ENCODE measurements around the gene MCOLN1.
"Not testable (repeated sequence)": the region's sequence is repeated elsewhere in the genome, so short reads cannot be mapped to it uniquely, and the experiment has no call there.

MCOLN1 gene

DNA sequence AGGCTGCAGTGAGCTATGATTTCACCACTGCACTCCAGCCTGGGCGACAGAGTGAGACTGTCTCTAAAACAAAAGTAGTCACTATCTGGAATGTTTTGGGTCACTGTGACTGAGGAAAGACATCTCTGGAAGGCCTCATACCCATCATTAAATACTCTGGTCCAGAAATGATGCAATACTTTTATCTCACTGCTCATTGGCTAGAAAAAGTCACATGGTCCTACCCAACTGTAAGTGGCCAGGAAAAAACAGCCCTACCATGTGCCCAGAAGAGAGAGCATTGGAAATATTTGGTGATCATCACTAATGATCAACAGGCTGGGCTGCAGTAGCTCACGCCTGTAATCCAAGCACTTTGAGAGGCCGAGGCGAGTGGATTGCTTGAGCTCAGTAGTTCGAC is 42.9 kb downstream of the MCOLN1 start:
- H3K27ac ChIP-seq: no peak overlapping the region
- H3K36me3 ChIP-seq (replicated peaks): peaks cover 10% of the 10 kb centered on the region
- no peak for DNase-seq
- TF ChIP-seq, protein P1, sequence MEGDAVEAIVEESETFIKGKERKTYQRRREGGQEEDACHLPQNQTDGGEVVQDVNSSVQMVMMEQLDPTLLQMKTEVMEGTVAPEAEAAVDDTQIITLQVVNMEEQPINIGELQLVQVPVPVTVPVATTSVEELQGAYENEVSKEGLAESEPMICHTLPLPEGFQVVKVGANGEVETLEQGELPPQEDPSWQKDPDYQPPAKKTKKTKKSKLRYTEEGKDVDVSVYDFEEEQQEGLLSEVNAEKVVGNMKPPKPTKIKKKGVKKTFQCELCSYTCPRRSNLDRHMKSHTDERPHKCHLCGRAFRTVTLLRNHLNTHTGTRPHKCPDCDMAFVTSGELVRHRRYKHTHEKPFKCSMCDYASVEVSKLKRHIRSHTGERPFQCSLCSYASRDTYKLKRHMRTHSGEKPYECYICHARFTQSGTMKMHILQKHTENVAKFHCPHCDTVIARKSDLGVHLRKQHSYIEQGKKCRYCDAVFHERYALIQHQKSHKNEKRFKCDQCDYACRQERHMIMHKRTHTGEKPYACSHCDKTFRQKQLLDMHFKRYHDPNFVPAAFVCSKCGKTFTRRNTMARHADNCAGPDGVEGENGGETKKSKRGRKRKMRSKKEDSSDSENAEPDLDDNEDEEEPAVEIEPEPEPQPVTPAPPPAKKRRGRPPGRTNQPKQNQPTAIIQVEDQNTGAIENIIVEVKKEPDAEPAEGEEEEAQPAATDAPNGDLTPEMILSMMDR (IDR thresholded peaks at IDR 0.05; ENCODE audit: low read depth, low read length, missing control alignments): no peak
- in situ Hi-C loops (cut with HindIII; ENCODE audit: low pct_ligation_motif_present, low sequenced_read_pairs): no loop called here
- H3K27me3 ChIP-seq (replicated peaks): no peaks in the 10 kb centered on the region
- H3K4me3 ChIP-seq (ENCODE audit: low read depth, low read length): no peak overlapping the region

DNA sequence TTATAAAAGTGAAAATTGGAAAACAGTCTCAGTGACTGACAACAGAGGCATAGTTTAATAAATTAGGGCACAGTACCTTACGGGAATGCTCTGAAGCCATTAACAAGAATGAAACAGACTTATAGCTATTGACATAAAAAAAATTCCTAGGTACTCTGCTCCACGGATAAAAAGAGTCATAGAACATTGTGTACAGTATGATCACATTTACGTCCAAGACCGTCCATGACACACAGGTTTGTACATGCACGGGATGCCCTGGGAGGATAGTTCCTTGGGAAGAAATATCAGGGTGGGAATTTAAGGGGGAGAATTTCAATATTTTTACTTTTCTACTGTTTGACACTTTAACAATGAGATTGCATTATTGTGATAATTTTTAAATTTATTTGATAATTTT is 48.3 kb downstream of the MCOLN1 start:
- in situ Hi-C loops (cut with HindIII; ENCODE audit: low pct_ligation_motif_present, low sequenced_read_pairs): no loop called here
- TF ChIP-seq, protein P1 (IDR thresholded peaks at IDR 0.05; ENCODE audit: low read depth, low read length, missing control alignments): no peak
- H3K4me3 ChIP-seq (ENCODE audit: low read depth, low read length): no peak overlapping the region
- no peaks in the 10 kb centered on the region for H3K36me3 ChIP-seq (replicated peaks)
- no peak for DNase-seq
- no peaks in the 10 kb centered on the region for H3K27me3 ChIP-seq (replicated peaks)
- no peak overlapping the region for H3K27ac ChIP-seq

DNA sequence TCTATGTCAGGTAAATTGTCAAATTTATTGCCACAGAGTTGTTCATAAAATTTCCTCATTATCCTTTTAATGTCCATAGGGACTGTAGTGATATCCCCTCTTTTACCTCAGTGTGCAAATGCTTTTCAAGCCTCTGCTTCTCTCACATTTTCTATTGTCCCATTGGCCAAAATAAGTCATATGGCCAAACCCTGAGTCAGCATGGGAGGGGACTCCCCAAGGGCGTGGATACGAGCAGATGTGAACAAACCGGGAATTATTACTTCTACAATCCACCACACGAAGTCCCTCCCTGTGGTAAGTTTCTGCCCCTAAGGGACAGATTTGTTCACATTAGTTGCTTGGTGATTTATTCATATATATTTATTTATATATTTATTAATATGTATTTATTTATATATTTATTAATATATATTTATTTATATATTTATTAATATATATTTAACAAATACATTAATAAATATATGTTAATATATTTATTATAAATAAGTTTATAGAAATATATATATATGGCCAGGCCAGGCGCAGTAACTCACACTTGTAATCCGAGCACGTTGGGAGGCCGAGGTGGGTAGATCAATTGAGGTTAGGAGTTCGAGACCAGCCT is 53.1 kb downstream of the MCOLN1 start:
- Histone ChIP-seq H3K36me3 (replicated peaks) (no peaks in the 10 kb centered on the region), H3K4me3 (ENCODE audit: low read depth, low read length) (no peak overlapping the region)
- in situ Hi-C loops (cut with HindIII; ENCODE audit: low pct_ligation_motif_present, low sequenced_read_pairs): no loop called here

DNA sequence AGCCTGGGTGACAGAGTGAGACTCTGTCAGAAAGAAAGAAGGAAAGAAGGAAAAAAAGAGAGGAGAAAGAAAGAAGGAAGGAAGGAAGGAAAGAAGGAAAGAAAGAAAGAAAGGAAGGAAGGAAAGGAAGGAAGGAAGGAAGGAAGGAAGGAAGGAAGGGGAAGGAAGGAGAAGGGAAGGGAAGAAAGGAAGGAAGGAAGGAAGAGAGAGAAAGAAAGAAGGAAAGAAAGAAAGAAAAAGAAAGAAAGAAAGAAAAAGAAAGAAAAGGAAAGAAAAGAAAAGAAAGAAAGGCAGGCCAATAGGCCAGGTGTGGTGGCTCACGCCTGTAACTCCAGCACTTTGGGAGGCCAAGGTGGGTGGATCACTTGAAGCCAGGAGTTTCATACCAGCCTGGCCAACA is 55.0 kb downstream of the MCOLN1 start:
- H3K36me3 ChIP-seq (replicated peaks); DNase-seq; H3K27me3 ChIP-seq (replicated peaks); in situ Hi-C loops (cut with HindIII; ENCODE audit: low pct_ligation_motif_present, low sequenced_read_pairs); H3K4me3 ChIP-seq (ENCODE audit: low read depth, low read length); H3K27ac ChIP-seq: not testable (repeated sequence)

More for the DNA sequence above, 53.1 kb downstream of the MCOLN1 start:
- Histone ChIP-seq H3K27ac (no peak overlapping the region), H3K27me3 (replicated peaks) (no peaks in the 10 kb centered on the region)
- TF ChIP-seq, protein P1 (IDR thresholded peaks at IDR 0.05; ENCODE audit: low read depth, low read length, missing control alignments): no peak
- peak; percentile 17 for DNase-seq

DNA sequence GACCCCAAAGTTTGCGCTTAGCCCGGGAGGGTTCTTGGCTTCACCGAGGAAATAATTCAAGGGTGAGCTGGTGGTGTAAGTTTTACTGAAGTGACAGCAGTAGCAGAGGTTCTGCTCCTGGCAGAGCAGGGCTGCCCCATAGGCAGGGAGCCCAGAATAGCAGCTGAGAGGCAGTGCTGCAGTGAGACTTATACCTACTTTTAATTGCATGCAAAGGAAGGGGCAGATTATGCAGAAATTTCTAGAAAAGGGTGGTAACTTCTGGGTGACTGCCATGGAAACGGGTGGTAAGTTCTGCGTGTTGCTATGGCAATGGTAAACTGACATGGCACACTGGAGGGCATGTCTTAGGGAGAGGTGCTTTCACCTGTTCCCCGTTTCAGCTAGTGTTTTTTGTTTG is 55.7 kb downstream of the MCOLN1 start:
- no peak overlapping the region for H3K4me3 ChIP-seq (ENCODE audit: low read depth, low read length)
- TF ChIP-seq, protein P1 (IDR thresholded peaks at IDR 0.05; ENCODE audit: low read depth, low read length, missing control alignments): no peak
- in situ Hi-C loops (cut with HindIII; ENCODE audit: low pct_ligation_motif_present, low sequenced_read_pairs): no loop called here
- no peaks in the 10 kb centered on the region for H3K27me3 ChIP-seq (replicated peaks)
- no peaks in the 10 kb centered on the region for H3K36me3 ChIP-seq (replicated peaks)
- no peak overlapping the region for H3K27ac ChIP-seq
- DNase-seq: no peak

DNA sequence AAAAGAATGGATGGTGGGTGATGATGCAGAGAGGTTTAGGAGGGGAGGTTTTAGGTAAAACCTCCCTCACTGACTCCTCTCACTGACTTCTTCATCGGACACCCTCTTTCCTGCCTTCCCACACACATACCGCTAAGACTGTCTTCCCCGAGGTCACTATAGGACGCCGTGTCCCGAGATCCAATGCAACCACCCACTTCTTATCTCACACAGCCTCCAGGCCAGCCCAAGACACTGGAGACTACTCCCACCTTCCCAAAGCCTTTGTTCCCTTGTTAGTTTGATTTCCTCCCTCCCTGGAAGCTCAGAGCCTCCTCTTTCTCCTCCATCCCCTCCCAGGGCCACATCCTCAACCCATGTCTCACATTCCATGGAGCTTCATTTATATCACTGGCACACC is 56.8 kb downstream of the MCOLN1 start:
- Histone ChIP-seq H3K27me3 (replicated peaks) (no peaks in the 10 kb centered on the region), H3K4me3 (ENCODE audit: low read depth, low read length) (no peak overlapping the region), H3K27ac (no peak overlapping the region), H3K36me3 (replicated peaks) (no peaks in the 10 kb centered on the region)
- no peak for DNase-seq
- TF ChIP-seq, protein P1 (IDR thresholded peaks at IDR 0.05; ENCODE audit: low read depth, low read length, missing control alignments): no peak
- in situ Hi-C loops (cut with HindIII; ENCODE audit: low pct_ligation_motif_present, low sequenced_read_pairs): no loop called here

Data from brain microvascular endothelial cell (primary cell).